Measurements from ENCODE around the gene GALNTL6. TPM values are rescaled to one million over a fixed set of nuclear protein-coding genes. Genes with fewer than 3 reads are reported as not detected.

Gene GALNTL6
- total RNA-seq, 6 donors from 2014 or later, result 0.26 to 18.9 TPM; not detected in 4

DNA sequence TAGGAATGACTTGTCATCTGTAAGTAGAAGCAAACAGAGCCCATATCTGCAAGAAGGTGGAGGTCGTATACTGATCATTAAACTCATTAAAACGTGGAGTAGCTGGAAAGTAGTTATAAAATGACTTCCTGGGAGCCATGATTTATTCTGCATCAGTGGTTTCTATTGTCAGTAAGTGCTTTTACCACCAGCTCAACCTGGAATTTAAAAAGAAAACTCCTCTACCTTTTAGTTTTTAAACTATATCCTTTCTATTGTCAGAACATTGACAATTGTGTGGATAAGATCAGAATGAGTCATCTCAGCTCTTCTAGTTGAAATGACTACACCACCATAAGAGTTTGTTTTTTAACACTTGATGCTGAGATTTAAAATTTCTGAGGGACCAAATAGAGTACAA, 704.2 kb downstream of the GALNTL6 start:
- Histone ChIP-seq H3K4me3 (no peak overlapping the region), H3K36me3 (no peaks in the 10 kb centered on the region), H3K27ac (no peak overlapping the region), H3K4me1 (no peaks in the 10 kb centered on the region), H3K9me3 (peaks cover 0 to 5% (median 0%) of the 10 kb centered on the region in 4 donors), H3K27me3 (no peaks in the 10 kb centered on the region)
- TF ChIP-seq EP300 (IDR thresholded peaks at IDR 0.05) (no peak), POLR2AphosphoS5 (IDR thresholded peaks at IDR 0.05) (no peak), POLR2A (IDR thresholded peaks at IDR 0.05) (no peak)
- TF ChIP-seq, protein P1, sequence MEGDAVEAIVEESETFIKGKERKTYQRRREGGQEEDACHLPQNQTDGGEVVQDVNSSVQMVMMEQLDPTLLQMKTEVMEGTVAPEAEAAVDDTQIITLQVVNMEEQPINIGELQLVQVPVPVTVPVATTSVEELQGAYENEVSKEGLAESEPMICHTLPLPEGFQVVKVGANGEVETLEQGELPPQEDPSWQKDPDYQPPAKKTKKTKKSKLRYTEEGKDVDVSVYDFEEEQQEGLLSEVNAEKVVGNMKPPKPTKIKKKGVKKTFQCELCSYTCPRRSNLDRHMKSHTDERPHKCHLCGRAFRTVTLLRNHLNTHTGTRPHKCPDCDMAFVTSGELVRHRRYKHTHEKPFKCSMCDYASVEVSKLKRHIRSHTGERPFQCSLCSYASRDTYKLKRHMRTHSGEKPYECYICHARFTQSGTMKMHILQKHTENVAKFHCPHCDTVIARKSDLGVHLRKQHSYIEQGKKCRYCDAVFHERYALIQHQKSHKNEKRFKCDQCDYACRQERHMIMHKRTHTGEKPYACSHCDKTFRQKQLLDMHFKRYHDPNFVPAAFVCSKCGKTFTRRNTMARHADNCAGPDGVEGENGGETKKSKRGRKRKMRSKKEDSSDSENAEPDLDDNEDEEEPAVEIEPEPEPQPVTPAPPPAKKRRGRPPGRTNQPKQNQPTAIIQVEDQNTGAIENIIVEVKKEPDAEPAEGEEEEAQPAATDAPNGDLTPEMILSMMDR (IDR thresholded peaks at IDR 0.05), result no peak
- DNase-seq, result no peak
- WGBS, 2 donors, result 48 to 56% methylated on average over 2 of the region's 2 CpGs
- no peak for ATAC-seq (ENCODE audit: low FRiP score in 2 of 2)

DNA sequence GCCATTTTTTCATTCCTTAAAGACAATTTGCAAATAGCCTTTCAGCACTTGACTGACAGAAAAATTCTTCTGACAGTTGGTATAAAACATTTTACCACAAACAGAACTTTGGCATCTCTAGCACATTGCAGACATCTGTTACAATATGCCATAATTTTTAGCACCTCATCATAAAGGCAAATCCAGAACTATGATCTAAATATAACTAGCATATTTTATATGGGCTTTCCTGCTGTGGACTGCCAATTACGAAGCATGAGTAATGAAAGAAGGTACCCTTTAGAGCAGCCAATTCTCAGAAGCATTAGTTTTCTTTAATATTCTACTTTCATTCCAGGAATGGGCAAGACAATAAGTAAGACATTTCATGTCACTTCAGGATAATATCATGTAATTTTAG, 708.0 kb downstream of the GALNTL6 start:
- TF ChIP-seq POLR2A (IDR thresholded peaks at IDR 0.05) (no peak), EP300 (IDR thresholded peaks at IDR 0.05) (no peak), POLR2AphosphoS5 (IDR thresholded peaks at IDR 0.05) (no peak)
- TF ChIP-seq, protein P1 (IDR thresholded peaks at IDR 0.05), result no peak

DNA sequence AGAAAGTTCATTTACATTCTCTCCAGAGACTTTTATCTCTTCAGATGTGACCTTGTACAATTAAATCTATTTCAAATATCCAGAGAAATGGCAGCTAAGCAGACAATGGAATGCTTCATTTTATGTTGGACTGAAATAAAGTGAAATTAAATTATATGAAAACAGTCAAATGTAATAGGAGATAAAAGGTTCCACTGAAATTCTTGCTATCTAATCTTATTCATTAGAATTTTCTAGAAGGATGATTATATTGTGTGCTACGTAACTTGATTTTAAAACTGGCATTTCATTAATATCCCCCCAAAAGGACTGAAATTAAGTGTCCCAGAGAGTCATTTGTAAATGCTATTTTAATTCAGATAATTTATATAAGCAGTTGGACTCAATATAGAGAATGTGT, 708.5 kb downstream of the GALNTL6 start:
- DNase-seq (no peak), ATAC-seq (ENCODE audit: low FRiP score in 2 of 2) (no peak)
- Histone ChIP-seq H3K27ac (no peak overlapping the region), H3K4me1 (no peaks in the 10 kb centered on the region), H3K4me3 (no peak overlapping the region), H3K27me3 (no peaks in the 10 kb centered on the region), H3K9me3 (no peaks in the 10 kb centered on the region), H3K36me3 (no peaks in the 10 kb centered on the region)
- TF ChIP-seq, protein P1 (IDR thresholded peaks at IDR 0.05), result no peak
- TF ChIP-seq EP300 (IDR thresholded peaks at IDR 0.05) (no peak), POLR2A (IDR thresholded peaks at IDR 0.05) (no peak), POLR2AphosphoS5 (IDR thresholded peaks at IDR 0.05) (no peak)
- 82 to 89% methylated on average over 1 of the region's 1 CpG for WGBS, 2 donors

More for the DNA sequence above, 708.0 kb downstream of the GALNTL6 start:
- ATAC-seq (ENCODE audit: low FRiP score in 2 of 2), result no peak
- H3K27ac ChIP-seq, result no peak overlapping the region
- H3K36me3 ChIP-seq, result no peaks in the 10 kb centered on the region
- no peaks in the 10 kb centered on the region for H3K27me3 ChIP-seq
- no peaks in the 10 kb centered on the region for H3K9me3 ChIP-seq
- no peak for DNase-seq
- no peak overlapping the region for H3K4me3 ChIP-seq
- no peaks in the 10 kb centered on the region for H3K4me1 ChIP-seq
- 69 to 87% methylated on average over 1 of the region's 1 CpG for WGBS, 2 donors

DNA sequence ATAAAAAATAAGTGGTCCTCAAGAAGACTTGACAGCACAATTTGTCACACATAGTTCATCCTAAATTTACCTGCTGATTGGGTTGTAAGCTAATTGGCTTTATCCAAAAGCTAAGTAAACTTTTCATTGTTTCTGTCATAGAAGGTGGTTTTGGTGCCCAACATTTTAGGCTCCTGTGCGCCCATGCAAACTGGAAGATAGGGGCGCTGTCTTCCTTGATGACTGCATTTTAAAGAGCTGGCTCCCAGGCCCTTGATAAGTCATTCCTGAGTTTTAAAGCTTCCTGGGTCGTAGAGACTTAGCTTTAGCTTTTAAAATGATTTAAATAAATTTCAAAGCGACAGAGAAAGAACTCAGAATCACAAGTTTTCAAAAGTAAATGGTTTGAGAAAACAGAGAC, 730.0 kb downstream of the GALNTL6 start:
- DNase-seq (no peak), ATAC-seq (ENCODE audit: low FRiP score in 2 of 2) (no peak)
- 62 to 70% methylated on average over 4 of the region's 4 CpGs for WGBS, 2 donors
- Histone ChIP-seq H3K4me1 (no peaks in the 10 kb centered on the region), H3K27me3 (no peaks in the 10 kb centered on the region), H3K36me3 (no peaks in the 10 kb centered on the region), H3K4me3 (no peak overlapping the region), H3K9me3 (no peaks in the 10 kb centered on the region), H3K27ac (no peak overlapping the region)
- TF ChIP-seq EP300 (IDR thresholded peaks at IDR 0.05) (no peak), POLR2A (IDR thresholded peaks at IDR 0.05) (no peak), POLR2AphosphoS5 (IDR thresholded peaks at IDR 0.05) (no peak)
- TF ChIP-seq, protein P1 (IDR thresholded peaks at IDR 0.05), result no peak

DNA sequence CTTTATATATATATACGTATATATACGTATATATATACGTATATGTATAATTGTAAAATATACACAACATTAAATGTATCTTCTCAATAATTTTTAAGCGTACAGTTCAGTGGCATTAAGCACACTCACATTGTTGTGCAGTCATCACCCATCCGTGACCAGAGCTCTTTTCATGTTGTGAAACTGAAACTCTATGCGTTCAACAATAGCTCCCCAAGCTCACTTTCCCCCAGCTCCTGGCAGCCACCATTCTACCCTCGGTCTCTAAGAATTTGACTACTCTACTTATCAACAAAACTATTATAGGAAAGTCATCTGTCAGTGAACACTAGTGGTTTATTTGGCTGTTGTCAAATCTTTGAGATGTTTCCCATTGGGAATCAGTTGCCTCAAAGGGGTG, 733.6 kb downstream of the GALNTL6 start:
- no peak for ATAC-seq (ENCODE audit: low FRiP score in 2 of 2)
- no peak overlapping the region for H3K4me3 ChIP-seq
- no peaks in the 10 kb centered on the region for H3K9me3 ChIP-seq
- DNase-seq, result no peak
- no peaks in the 10 kb centered on the region for H3K36me3 ChIP-seq
- no peaks in the 10 kb centered on the region for H3K27me3 ChIP-seq
- no peak for TF ChIP-seq POLR2A (IDR thresholded peaks at IDR 0.05)
- no peak for TF ChIP-seq POLR2AphosphoS5 (IDR thresholded peaks at IDR 0.05)
- H3K4me1 ChIP-seq, result no peaks in the 10 kb centered on the region
- WGBS, 2 donors, result 71 to 81% methylated on average over 7 of the region's 7 CpGs
- no peak overlapping the region for H3K27ac ChIP-seq
